Measurements from ENCODE around the gene PCSK2.

Gene PCSK2

DNA sequence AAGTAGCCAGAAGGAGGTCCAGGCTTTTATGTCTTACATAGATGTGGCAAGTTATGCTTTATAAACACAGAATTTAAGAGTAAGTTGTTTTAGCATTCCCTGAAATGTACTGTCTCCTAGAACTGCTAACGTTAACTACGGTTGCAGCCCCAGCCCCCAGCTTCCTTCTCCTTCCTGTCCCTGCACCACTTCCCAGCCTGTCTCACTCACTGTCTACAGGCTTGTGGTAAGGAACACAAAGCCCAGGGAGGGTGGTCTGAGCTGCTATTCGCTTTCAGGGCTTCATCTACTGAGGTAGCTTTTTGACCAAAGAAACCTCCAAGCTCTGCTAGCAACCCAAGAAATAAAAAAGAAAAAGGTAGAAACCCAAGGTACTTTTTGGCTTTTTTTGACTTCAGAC, 35.9 kb downstream of the PCSK2 start:
- DNase-seq (ENCODE audit: low spot score): no peak

DNA sequence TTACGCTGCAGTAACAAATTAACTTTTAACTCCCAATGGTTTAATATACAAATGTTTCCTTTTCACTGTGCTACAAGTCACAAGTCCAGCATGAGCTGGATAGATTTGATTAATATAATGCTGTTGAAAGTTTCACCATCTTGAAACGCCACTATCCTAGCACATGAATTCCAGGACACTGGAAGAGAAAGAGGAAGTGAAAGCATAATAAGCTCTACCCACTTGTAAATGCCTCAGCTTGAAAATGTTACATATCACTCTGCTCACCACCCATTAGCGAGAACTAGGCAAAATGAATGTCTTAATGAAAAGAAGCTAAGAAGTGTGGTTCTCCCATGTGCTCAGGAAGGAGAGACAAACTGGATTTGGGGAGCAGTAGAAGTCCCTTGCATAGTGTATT, 46.9 kb downstream of the PCSK2 start:
- DNase-seq (ENCODE audit: low spot score): no peak

- DNase-seq (ENCODE audit: low spot score): no peak
These were observed 49.3 kb downstream of the PCSK2 start for GRCh38 chr20:17276101-17276500.

GRCh38 chr20:17281478-17281877, 54.6 kb downstream of the PCSK2 start:
- no peak for DNase-seq (ENCODE audit: low spot score)

DNA sequence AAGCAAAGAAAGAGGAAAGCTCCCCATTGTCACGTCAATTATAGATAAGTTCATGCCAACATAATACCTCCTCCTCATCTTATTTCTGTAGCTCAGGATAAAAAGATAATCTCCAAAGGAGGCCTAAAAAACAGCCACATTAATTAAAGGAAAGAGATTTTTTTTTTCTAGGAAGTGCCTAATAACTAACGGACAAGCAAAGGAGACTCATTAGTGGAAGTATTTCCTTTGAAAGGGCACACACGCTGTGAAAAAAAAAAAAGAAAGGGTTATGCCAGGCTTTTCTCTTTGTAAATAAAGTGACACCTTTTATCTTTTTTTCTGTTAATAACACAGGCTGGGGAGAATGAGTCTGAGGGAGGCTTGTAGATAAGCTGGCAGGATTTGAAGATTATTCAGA, 55.7 kb downstream of the PCSK2 start:
- DNase-seq (ENCODE audit: low spot score): no peak

DNA sequence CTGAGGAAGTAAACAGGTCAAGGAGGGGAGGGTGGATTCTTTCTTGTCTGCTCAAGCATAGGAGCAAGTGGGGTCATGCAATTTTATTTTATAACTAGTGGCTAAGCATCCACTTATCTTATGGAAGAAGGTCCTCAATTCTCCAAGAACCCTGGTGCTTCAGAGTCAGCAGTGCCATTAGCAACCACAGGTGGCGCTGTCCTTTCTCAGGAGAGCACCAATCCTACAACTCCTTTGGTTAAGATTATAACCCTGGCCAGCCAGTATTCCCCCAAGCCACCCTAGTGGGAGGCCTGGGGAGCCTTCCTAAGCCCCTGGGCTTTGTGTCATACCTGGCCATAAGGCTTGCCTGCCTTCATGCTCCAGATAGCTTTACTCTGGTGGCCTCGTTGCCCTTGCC, 60.7 kb downstream of the PCSK2 start:
- no peak for DNase-seq (ENCODE audit: low spot score)

DNA sequence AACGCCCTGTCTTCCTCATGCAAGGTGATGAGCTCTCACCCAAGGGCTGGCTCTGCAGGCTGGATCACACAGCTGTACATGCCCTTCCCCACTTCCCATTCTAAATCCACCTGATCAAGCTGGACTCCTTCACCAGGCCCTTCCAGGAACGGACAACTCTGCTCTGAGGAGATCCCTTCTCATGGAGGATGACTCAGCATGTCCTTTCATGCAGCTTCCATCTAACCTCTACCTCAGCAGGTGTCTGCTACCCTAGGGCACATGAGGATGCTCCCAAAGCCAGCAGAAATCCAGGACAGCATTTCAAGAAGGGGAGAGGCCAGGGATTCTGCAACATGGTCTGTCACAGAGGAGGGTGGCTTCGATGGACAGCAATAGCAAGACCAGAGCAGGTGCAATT, 61.2 kb downstream of the PCSK2 start:
- no peak for DNase-seq (ENCODE audit: low spot score)

DNA sequence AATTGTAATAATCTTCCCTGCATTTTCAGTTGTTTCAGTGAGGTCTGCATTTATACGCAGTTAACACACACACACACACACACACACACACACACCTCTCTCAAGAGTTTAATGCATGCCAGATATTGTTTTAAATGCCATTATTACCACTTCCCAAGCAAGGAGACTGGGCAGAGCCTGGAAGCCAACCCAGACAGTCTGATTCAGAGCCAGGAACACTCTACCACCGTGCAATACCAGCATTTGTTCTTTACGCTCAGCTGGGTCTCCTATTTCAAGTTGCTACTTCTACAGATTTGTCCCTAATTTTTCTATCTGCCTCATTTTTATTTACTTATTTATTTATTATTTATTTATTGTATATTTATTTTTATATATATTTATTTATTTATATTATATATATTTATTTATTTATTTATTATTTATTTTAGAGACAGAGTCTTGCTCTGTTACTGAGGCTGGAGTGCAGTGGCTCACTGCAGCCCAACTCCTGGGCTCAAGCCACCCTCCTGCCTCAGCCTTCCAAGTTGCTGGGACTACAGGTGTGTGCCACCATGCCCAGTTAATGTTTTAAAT, 68.4 kb downstream of the PCSK2 start:
- no peak for DNase-seq (ENCODE audit: low spot score)

DNA sequence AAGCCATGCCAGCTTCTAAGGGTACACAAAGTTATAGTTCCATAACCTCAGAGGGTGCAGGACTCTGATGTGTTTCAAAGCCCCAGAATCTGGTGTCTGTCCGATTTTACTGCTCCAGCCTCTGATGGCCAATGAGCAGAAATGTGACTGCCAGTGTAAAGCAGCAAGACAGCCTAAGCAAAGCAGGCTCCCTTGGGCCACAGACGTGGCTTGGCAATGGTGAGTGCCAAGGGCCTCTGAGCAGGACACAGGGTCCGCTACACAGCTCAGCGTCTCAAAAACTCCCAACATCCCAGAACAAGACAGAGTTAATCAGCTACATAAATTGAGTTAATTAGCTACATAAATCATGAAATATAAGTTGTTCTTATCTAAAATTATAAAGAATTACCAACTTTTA, 69.2 kb downstream of the PCSK2 start:
- DNase-seq (ENCODE audit: low spot score): no peak

DNA sequence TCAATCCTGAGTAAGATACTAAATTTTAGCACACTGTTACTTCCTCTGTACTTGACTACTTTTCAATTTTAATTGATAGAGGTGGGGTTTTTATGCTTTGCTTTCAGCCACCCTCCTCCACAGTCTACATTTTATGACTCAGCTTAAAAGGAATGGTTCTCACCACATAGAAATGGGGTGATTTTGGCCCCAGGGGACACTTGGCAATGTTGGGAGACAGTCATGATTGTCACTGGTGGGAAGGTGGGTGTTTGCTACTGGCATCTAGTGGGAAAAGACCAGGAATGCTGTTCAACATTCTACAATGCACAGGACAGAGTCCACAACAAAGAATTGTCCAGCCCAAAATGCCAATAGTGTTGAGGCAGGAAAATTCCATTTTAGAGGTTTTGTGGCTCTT, 71.3 kb downstream of the PCSK2 start:
- no peak for DNase-seq (ENCODE audit: low spot score)

DNA sequence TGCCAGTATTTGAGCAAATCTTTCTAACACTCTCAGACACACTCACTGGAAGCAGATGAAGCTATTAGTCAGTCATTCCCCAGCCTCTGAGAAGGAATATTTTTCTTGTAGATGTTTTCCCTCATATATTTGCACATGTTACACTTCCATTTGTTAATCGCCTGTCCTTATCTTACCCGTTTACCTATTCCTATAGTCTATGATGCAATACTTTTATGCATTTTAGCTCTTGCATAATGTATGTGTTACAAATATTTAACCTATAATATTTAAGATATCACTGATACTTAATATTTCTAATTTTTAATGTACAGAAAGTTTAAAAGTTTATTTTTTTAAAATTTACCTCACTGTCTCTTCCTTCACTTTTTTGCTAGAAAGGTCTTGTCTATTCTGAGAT, 71.9 kb downstream of the PCSK2 start:
- DNase-seq (ENCODE audit: low spot score): no peak

GRCh38 chr20:17300113-17300512, 73.3 kb downstream of the PCSK2 start:
- DNase-seq (ENCODE audit: low spot score): no peak

- DNase-seq (ENCODE audit: low spot score): no peak
These were observed 77.9 kb downstream of the PCSK2 start for GRCh38 chr20:17304774-17305173.

DNA sequence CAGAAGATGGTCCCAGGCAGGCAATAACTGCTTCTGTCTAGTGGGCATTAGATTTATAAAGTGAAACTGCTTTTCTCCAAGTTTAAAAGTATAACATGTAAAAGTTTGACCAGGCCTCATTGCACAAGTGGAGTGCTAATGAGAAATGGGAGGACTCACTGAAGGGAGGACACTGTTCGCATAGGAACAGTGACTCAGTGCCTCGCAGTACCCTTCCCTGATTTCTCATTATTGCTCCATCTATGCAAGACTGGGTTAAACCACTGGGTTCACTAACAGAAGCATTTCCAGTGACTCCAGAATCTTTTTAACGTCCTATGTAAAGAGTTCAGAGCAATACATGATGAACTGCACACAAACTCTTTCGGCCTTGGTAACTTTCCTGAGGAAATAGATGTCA, 79.6 kb downstream of the PCSK2 start:
- no peak for DNase-seq (ENCODE audit: low spot score)

GRCh38 chr20:17314264-17314663, 87.4 kb downstream of the PCSK2 start:
- no peak for DNase-seq (ENCODE audit: low spot score)

DNA sequence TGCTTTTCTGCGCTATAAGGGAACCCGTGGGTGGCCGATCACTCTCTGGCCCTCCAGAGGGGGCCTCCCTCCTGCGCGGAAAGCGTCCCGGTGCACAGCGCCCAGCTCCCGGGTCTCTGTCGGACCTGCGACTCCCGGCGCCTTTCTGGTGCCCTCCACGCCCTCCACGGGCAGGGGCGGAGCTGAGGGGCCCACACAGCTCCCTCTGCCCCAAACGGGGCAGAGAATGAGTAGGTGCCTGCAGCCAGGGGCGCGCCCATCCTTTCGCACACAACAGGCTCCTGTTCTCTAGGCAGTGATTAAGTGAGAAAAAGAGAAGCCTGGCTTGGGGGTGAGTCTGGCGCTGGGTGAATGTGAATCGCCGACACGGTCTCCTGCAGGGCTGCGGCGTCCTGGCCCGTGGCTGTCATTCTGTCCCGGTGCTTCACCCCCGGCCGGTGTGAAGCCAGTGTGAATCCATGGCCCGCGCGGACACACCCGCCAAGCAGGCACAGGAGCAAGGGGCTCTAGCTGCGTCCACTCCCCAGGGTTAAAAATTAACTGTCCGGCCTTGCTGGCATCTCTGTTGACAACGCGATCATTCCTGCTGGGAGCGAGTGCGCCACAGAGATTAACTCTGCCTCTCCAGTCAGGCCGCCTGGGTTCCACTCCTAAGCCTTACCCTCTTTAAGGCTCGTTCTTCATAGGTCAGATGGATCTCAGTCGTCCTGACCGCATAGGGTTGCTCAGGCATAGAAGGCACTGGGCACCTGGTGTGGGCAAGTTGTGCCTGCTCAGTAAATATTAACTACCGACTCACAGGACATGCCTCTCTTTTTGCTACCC, 88.8 kb downstream of the PCSK2 start:
- no peak for DNase-seq (ENCODE audit: low spot score)

DNA sequence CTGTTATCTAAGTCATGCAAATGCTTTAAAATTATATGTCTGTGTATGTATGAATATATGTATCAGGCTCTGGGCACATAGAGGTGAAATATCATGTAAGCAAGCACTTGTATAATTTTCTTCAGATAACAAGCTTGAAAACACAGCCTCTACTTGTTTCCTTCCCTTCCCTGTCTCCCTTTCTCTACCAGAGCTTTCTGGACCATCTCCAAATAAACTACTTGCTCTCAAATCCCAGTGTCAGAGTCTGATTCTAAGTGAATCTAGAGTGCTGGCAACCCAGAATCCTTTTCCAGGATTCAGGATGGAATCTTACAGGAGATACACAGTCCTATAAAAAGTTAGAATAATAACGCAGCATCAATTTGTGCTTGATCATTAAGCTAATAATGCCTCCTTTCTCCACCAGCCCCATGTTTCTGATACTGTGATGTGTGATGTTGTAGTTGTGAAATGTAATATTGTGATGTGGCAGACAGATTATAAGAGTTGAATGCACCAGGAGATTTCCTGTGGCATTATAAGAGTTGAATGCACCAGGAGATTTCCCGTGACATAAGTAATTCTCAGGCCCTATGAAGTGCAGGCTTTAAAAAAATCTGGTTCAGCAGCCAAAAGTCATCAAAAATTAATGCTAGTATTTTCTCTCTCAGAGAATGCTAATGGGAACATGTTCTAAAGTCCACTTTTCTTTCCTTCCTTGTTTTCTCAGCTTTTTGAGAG, 89.6 kb downstream of the PCSK2 start:
- DNase-seq (ENCODE audit: low spot score): no peak

GRCh38 chr20:17317341-17317740, 90.5 kb downstream of the PCSK2 start:
- DNase-seq (ENCODE audit: low spot score): no peak

DNA sequence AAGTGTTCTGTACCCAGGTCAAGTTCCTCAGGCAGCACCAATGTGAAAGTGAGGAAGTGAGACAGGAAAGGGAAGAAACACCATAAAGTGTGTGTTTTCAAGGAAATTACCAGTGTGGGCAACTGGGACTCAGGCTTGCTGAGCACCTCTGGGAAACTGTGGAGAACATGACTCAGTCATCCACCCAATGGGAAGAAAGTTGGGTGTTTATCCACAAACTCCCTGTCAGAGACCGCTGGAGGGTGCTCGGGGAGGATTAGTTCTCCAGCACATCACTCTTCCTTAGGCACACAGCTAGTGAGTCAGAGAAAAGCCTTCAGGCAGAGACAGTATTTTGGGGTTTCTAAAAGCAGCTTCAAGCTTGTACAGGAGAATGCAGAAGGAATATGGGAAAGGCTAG, 93.6 kb downstream of the PCSK2 start:
- DNase-seq (ENCODE audit: low spot score): no peak

- no peak for DNase-seq (ENCODE audit: low spot score)
These were observed 99.3 kb downstream of the PCSK2 start for GRCh38 chr20:17326096-17326495.

- no peak for DNase-seq (ENCODE audit: low spot score)
These were observed 100.6 kb downstream of the PCSK2 start for GRCh38 chr20:17327185-17328148.

GRCh38 chr20:17334932-17335331, 108.1 kb downstream of the PCSK2 start:
- no peak for DNase-seq (ENCODE audit: low spot score)
